Measurements from ENCODE around the gene AMN1. TPM values are rescaled to one million over a fixed set of nuclear protein-coding genes. Genes with fewer than 3 reads are reported as not detected.

Gene AMN1
- total and polyA plus RNA-seq, 2 of the 13 experiments (the other 11 are each of a cell fraction or from before 2014, with no cell fraction given) = 7.5 to 26.5 TPM

- TF ChIP-seq ZNF441 (CRISPR knock-in tag; IDR thresholded peaks at IDR 0.05; ENCODE audit: borderline replicate concordance) (no peak; the same call in 1 of the 2 replicates), KLF9 (CRISPR knock-in tag; IDR thresholded peaks at IDR 0.05; ENCODE audit: low read depth) (no peak), ZNF143 (CRISPR knock-in tag; IDR thresholded peaks at IDR 0.05) (peak; percentile 89), YEATS2 (CRISPR knock-in tag; IDR thresholded peaks at IDR 0.05; ENCODE audit: borderline replicate concordance) (peak; percentile 84), EED (CRISPR knock-in tag; IDR thresholded peaks at IDR 0.05) (no peak), ZNF142 (CRISPR knock-in tag; IDR thresholded peaks at IDR 0.05) (peak; percentile 50; the same call in 1 of the 2 replicates), SMAD9 (CRISPR knock-in tag; IDR thresholded peaks at IDR 0.05) (no peak), HINFP (CRISPR knock-in tag; IDR thresholded peaks at IDR 0.05; ENCODE audit: low read depth) (no peak), XRCC5 (optimal IDR thresholded peaks at IDR 0.05; ENCODE audit: low read length) (peak; percentile 74), ZNF616 (CRISPR knock-in tag; IDR thresholded peaks at IDR 0.05; ENCODE audit: low read depth) (no peak), MLX (CRISPR knock-in tag; IDR thresholded peaks at IDR 0.05) (no peak; the same call in 1 of the 2 replicates), NBN (conservative IDR thresholded peaks at IDR 0.05) (no peak), ARID2 (CRISPR knock-in tag; IDR thresholded peaks at IDR 0.05; ENCODE audit: borderline replicate concordance) (0 out of 2 replicates have a peak, but pooled peaks have one; percentile 5), MED13 (CRISPR knock-in tag; IDR thresholded peaks at IDR 0.05) (no peak), RFX5 (IDR thresholded peaks at IDR 0.05; ENCODE audit: low read depth, low read length) (no peak), SAFB2 (CRISPR knock-in tag; IDR thresholded peaks at IDR 0.05; ENCODE audit: borderline replicate concordance, low read depth) (no peak), HOXA3 (CRISPR knock-in tag; IDR thresholded peaks at IDR 0.05) (peak; percentile 76; the same call in 1 of the 2 replicates)
- TF ChIP-seq, protein P1, sequence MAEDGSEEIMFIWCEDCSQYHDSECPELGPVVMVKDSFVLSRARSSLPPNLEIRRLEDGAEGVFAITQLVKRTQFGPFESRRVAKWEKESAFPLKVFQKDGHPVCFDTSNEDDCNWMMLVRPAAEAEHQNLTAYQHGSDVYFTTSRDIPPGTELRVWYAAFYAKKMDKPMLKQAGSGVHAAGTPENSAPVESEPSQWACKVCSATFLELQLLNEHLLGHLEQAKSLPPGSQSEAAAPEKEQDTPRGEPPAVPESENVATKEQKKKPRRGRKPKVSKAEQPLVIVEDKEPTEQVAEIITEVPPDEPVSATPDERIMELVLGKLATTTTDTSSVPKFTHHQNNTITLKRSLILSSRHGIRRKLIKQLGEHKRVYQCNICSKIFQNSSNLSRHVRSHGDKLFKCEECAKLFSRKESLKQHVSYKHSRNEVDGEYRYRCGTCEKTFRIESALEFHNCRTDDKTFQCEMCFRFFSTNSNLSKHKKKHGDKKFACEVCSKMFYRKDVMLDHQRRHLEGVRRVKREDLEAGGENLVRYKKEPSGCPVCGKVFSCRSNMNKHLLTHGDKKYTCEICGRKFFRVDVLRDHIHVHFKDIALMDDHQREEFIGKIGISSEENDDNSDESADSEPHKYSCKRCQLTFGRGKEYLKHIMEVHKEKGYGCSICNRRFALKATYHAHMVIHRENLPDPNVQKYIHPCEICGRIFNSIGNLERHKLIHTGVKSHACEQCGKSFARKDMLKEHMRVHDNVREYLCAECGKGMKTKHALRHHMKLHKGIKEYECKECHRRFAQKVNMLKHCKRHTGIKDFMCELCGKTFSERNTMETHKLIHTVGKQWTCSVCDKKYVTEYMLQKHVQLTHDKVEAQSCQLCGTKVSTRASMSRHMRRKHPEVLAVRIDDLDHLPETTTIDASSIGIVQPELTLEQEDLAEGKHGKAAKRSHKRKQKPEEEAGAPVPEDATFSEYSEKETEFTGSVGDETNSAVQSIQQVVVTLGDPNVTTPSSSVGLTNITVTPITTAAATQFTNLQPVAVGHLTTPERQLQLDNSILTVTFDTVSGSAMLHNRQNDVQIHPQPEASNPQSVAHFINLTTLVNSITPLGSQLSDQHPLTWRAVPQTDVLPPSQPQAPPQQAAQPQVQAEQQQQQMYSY (CRISPR knock-in tag; IDR thresholded peaks at IDR 0.05) = no peak
Observed at GRCh38 chr12:31659087-31659942, 69.5 kb downstream of the AMN1 start, which contains the start of gene ETFBKMT (continued).

All from HepG2 (cell line).